ENCODE results near the gene ARMC5.

The ARMC5 gene

GRCh38 chr16:31423801-31424200 is 35.5 kb upstream of the ARMC5 start:
- TF ChIP-seq CTCF (IDR thresholded peaks at IDR 0.05; ENCODE audit: control extremely low read depth, extremely low read depth, low read depth, missing control alignments): no peak
- ChIA-PET CTCF (interaction anchor here (1.7 kb wide), 1 partner anchor 17 kb away, joined by 3 read pairs; no protein-coding TSS in a partner anchor), POLR2A (no interaction called here)
- DNase-seq (ENCODE audit: extremely low spot score): no peak

GRCh38 chr16:31427441-31428278 is 31.6 kb upstream of the ARMC5 start:
- TF ChIP-seq CTCF (IDR thresholded peaks at IDR 0.05; ENCODE audit: control extremely low read depth, extremely low read depth, low read depth, missing control alignments): no peak
- POLR2A ChIA-PET: interaction anchor here (1.2 kb wide), 1 partner anchor 248 kb away, joined by 16 read pairs; the partner anchor contains the start of gene FUS
- peak; percentile 61 for DNase-seq (ENCODE audit: extremely low spot score)
- CTCF ChIA-PET: interaction anchor here (1.5 to 8.1 kb wide), 2 partner anchors 16 to 45 kb away, joined by 4 to 44 read pairs; partner anchors contain the start of gene ZNF843

GRCh38 chr16:31428279-31428597 is 31.1 kb upstream of the ARMC5 start, which contains the start of gene COX6A2:
COX6A2 (minus strand) TSS chr16:31428360; CDS start chr16:31428325, 35 bp downstream.
- TF ChIP-seq CTCF (IDR thresholded peaks at IDR 0.05; ENCODE audit: control extremely low read depth, extremely low read depth, low read depth, missing control alignments): no peak
- no peak for DNase-seq (ENCODE audit: extremely low spot score)
- CTCF ChIA-PET: interaction anchor here (0.8 to 8.1 kb wide), 3 partner anchors 16 to 286 kb away, joined by 3 to 44 read pairs (median 3); partner anchors contain the start of gene ZNF843
- POLR2A ChIA-PET: interaction anchor here (1.2 kb wide), 1 partner anchor 249 kb away, joined by 16 read pairs; the partner anchor contains the start of gene FUS

GRCh38 chr16:31428638-31429247 is 30.6 kb upstream of the ARMC5 start:
- ChIA-PET CTCF (interaction anchor here (0.8 to 8.1 kb wide), 4 partner anchors 9 to 287 kb away, joined by 3 to 44 read pairs (median 3); partner anchors contain the start of gene ZNF843), POLR2A (interaction anchor here (1.2 kb wide), 1 partner anchor 249 kb away, joined by 16 read pairs; the partner anchor contains the start of gene FUS)
- DNase-seq (ENCODE audit: extremely low spot score): no peak
- no peak for TF ChIP-seq CTCF (IDR thresholded peaks at IDR 0.05; ENCODE audit: control extremely low read depth, extremely low read depth, low read depth, missing control alignments)

GRCh38 chr16:31429314-31429713 is 30.0 kb upstream of the ARMC5 start:
- POLR2A ChIA-PET: no interaction called here
- no peak for DNase-seq (ENCODE audit: extremely low spot score)
- CTCF ChIA-PET: interaction anchor here (0.9 to 8.1 kb wide), 5 partner anchors 9 to 287 kb away, joined by 3 to 44 read pairs (median 5); partner anchors contain the start of gene ZNF843

More at GRCh38 chr16:31429314-31429713, 30.0 kb upstream of the ARMC5 start:
- TF ChIP-seq CTCF (IDR thresholded peaks at IDR 0.05; ENCODE audit: control extremely low read depth, extremely low read depth, low read depth, missing control alignments): no peak
